HUES48 (cell line): ENCODE measurements around the gene KCNA2.
A peak's percentile ranks its signal among the peaks of the same experiment; 100 is the strongest.

Source experiments
- H3K27ac ChIP-seq: one replicate; pipeline ENCODE4 v1.7.0; 2013; ENCODE audit warnings: low read depth, low read length, inconsistent platforms
- H3K27me3 ChIP-seq: 2 replicates; pipeline ENCODE4 v1.6.1; 2013; ENCODE audit warnings: mild to moderate bottlenecking, low read length; ENCODE audit not compliant: control insufficient read depth, insufficient read depth
- H3K36me3 ChIP-seq: 2 replicates; pipeline ENCODE4 v1.6.1; 2013; ENCODE audit warnings: low read length; ENCODE audit not compliant: control insufficient read depth, insufficient read depth
- H3K4me1 ChIP-seq: 2 replicates; pipeline ENCODE4 v1.6.1; 2013; ENCODE audit warnings: mild to moderate bottlenecking, low read length; ENCODE audit not compliant: control insufficient read depth, insufficient read depth
- H3K4me3 ChIP-seq: 2 replicates; pipeline ENCODE4 v1.5.1; 2013; ENCODE audit warnings: mild to moderate bottlenecking, low read depth, low read length
- H3K9ac ChIP-seq: 2 replicates; pipeline ENCODE4 v1.6.1; 2013; ENCODE audit warnings: mild to moderate bottlenecking, low read depth, low read length, moderate library complexity
- H3K9me3 ChIP-seq: 2 replicates; pipeline ENCODE4 v1.6.1; 2013; ENCODE audit warnings: low read length; ENCODE audit not compliant: control insufficient read depth, insufficient read depth

Gene KCNA2

GRCh38 chr1:110565565-110565964 lies 40.6 kb downstream of the KCNA2 start:
- no peak overlapping the region for H3K9ac ChIP-seq
- no peaks in the 10 kb centered on the region for H3K36me3 ChIP-seq
- H3K27me3 ChIP-seq, result peaks cover 17% of the 10 kb centered on the region

GRCh38 chr1:110563089-110563488 lies 43.1 kb downstream of the KCNA2 start:
- no peaks in the 10 kb centered on the region for H3K4me1 ChIP-seq
- H3K9me3 ChIP-seq, result no peaks in the 10 kb centered on the region
- H3K4me3 ChIP-seq, result no peak overlapping the region
- no peaks in the 10 kb centered on the region for H3K36me3 ChIP-seq
- peaks cover 18% of the 10 kb centered on the region for H3K27me3 ChIP-seq
- no peak overlapping the region for H3K9ac ChIP-seq
- no peak overlapping the region for H3K27ac ChIP-seq

More at GRCh38 chr1:110565565-110565964, 40.6 kb downstream of the KCNA2 start:
- no peak overlapping the region for H3K4me3 ChIP-seq
- H3K9me3 ChIP-seq, result no peaks in the 10 kb centered on the region
- no peak overlapping the region for H3K27ac ChIP-seq
- no peaks in the 10 kb centered on the region for H3K4me1 ChIP-seq

GRCh38 chr1:110561596-110561995 lies 44.6 kb downstream of the KCNA2 start:
- H3K27ac ChIP-seq, result no peak overlapping the region
- no peaks in the 10 kb centered on the region for H3K36me3 ChIP-seq
- peaks cover 4% of the 10 kb centered on the region; the same call in 1 of the 2 replicates for H3K4me1 ChIP-seq
- peaks cover 33% of the 10 kb centered on the region for H3K27me3 ChIP-seq
- no peak overlapping the region for H3K9ac ChIP-seq
- H3K9me3 ChIP-seq, result no peaks in the 10 kb centered on the region
- H3K4me3 ChIP-seq, result no peak overlapping the region

- Histone ChIP-seq H3K9ac (no peak overlapping the region), H3K4me1 (peaks cover 5% of the 10 kb centered on the region), H3K27me3 (peaks cover 57% of the 10 kb centered on the region), H3K4me3 (no peak overlapping the region), H3K27ac (no peak overlapping the region), H3K9me3 (no peaks in the 10 kb centered on the region), H3K36me3 (no peaks in the 10 kb centered on the region)
These were observed 47.0 kb downstream of the KCNA2 start for GRCh38 chr1:110559157-110559556.

- no peak overlapping the region for H3K4me3 ChIP-seq
- H3K27me3 ChIP-seq, result peaks cover 66% of the 10 kb centered on the region
- no peak overlapping the region for H3K9ac ChIP-seq
- H3K4me1 ChIP-seq, result peaks cover 5% of the 10 kb centered on the region
- no peak overlapping the region for H3K27ac ChIP-seq
- H3K9me3 ChIP-seq, result no peaks in the 10 kb centered on the region
- no peaks in the 10 kb centered on the region for H3K36me3 ChIP-seq
These were observed 48.7 kb downstream of the KCNA2 start for GRCh38 chr1:110557481-110557880.

GRCh38 chr1:110556471-110556807 lies 49.7 kb downstream of the KCNA2 start:
- Histone ChIP-seq H3K4me1 (peaks cover 5% of the 10 kb centered on the region), H3K9me3 (no peaks in the 10 kb centered on the region), H3K27me3 (peaks cover 73% of the 10 kb centered on the region), H3K9ac (no peak overlapping the region), H3K27ac (no peak overlapping the region), H3K4me3 (no peak overlapping the region), H3K36me3 (no peaks in the 10 kb centered on the region)

GRCh38 chr1:110555807-110556470 lies 50.2 kb downstream of the KCNA2 start:
- Histone ChIP-seq H3K4me3 (peak overlapping the region; percentile 67), H3K27me3 (peaks cover 73% of the 10 kb centered on the region)

GRCh38 chr1:110554871-110555801 lies 51.0 kb downstream of the KCNA2 start:
- H3K27me3 ChIP-seq, result peaks cover 73% of the 10 kb centered on the region

More at GRCh38 chr1:110555807-110556470, 50.2 kb downstream of the KCNA2 start:
- Histone ChIP-seq H3K4me1 (peaks cover 5% of the 10 kb centered on the region), H3K27ac (no peak overlapping the region), H3K9me3 (no peaks in the 10 kb centered on the region), H3K36me3 (no peaks in the 10 kb centered on the region), H3K9ac (no peak overlapping the region)

GRCh38 chr1:110551278-110551809 lies 54.8 kb downstream of the KCNA2 start:
- Histone ChIP-seq H3K9me3 (no peaks in the 10 kb centered on the region), H3K27me3 (peaks cover 46% of the 10 kb centered on the region), H3K36me3 (no peaks in the 10 kb centered on the region), H3K9ac (no peak overlapping the region), H3K27ac (no peak overlapping the region), H3K4me3 (no peak overlapping the region), H3K4me1 (no peaks in the 10 kb centered on the region; the same call in 1 of the 2 replicates)

More at GRCh38 chr1:110554871-110555801, 51.0 kb downstream of the KCNA2 start:
- Histone ChIP-seq H3K27ac (no peak overlapping the region), H3K4me3 (peak overlapping the region; percentile 67), H3K9ac (no peak overlapping the region), H3K4me1 (peaks cover 5% of the 10 kb centered on the region), H3K9me3 (no peaks in the 10 kb centered on the region), H3K36me3 (no peaks in the 10 kb centered on the region)

- Histone ChIP-seq H3K27ac (no peak overlapping the region), H3K36me3 (no peaks in the 10 kb centered on the region), H3K4me3 (no peak overlapping the region), H3K27me3 (peaks cover 32% of the 10 kb centered on the region), H3K9me3 (no peaks in the 10 kb centered on the region), H3K4me1 (no peaks in the 10 kb centered on the region), H3K9ac (no peak overlapping the region)
These were observed 56.3 kb downstream of the KCNA2 start for GRCh38 chr1:110549831-110550230.

- Histone ChIP-seq H3K27ac (no peak overlapping the region), H3K4me1 (no peaks in the 10 kb centered on the region), H3K9ac (no peak overlapping the region), H3K4me3 (no peak overlapping the region), H3K36me3 (no peaks in the 10 kb centered on the region), H3K27me3 (peaks cover 24% of the 10 kb centered on the region), H3K9me3 (no peaks in the 10 kb centered on the region)
These were observed 57.8 kb downstream of the KCNA2 start for GRCh38 chr1:110548381-110548780.
